GM19025 (cell line): ENCODE results near the gene MEN1.
A peak's percentile ranks its signal among the peaks of the same experiment; 100 is the strongest.
"Not testable (repeated sequence)": the region's sequence is repeated elsewhere in the genome, so short reads cannot be mapped to it uniquely, and the experiment has no call there.

Experiments used
- ATAC-seq: cut with Tn5 transposase; IDR thresholded peaks from one replicate; pipeline ENCODE4 v1.9.1; 2021; ENCODE audit warnings: mild to moderate bottlenecking, low read depth, moderate library complexity; ENCODE audit not compliant: unreplicated experiment

The MEN1 gene

GRCh38 chr11:64846998-64847666 is 36.8 kb upstream of the MEN1 start:
- no peak for ATAC-seq

- not testable (repeated sequence) for ATAC-seq
Observed at GRCh38 chr11:64845776-64846129, 35.4 kb upstream of the MEN1 start.

GRCh38 chr11:64845129-64845775 is 34.9 kb upstream of the MEN1 start:
- no peak for ATAC-seq

GRCh38 chr11:64844330-64845128 is 34.2 kb upstream of the MEN1 start, which contains the start of gene CDC42BPG:
Gene CDC42BPG, minus strand, starts transcription at chr11:64844653. Its CDS starts 84 bp downstream, at chr11:64844569.
- peak; percentile 42 for ATAC-seq

- ATAC-seq, result no peak
Observed at GRCh38 chr11:64843686-64844329, 33.5 kb upstream of the MEN1 start.

- no peak for ATAC-seq
Observed at GRCh38 chr11:64842851-64843685, 32.7 kb upstream of the MEN1 start.

- no peak for ATAC-seq
Observed at GRCh38 chr11:64842366-64842759, 32.0 kb upstream of the MEN1 start.

GRCh38 chr11:64841592-64842365 is 31.4 kb upstream of the MEN1 start:
- ATAC-seq, result no peak

- no peak for ATAC-seq
Observed at GRCh38 chr11:64839887-64840782, 29.8 kb upstream of the MEN1 start.

- no peak for ATAC-seq
Observed at GRCh38 chr11:64839335-64839734, 29.0 kb upstream of the MEN1 start.

GRCh38 chr11:64838600-64839334 is 28.4 kb upstream of the MEN1 start:
- no peak for ATAC-seq

GRCh38 chr11:64837887-64838351 is 27.6 kb upstream of the MEN1 start:
- ATAC-seq, result no peak

- ATAC-seq, result no peak
Observed at GRCh38 chr11:64836448-64837072, 26.2 kb upstream of the MEN1 start.

GRCh38 chr11:64835616-64836447 is 25.5 kb upstream of the MEN1 start:
- no peak for ATAC-seq

GRCh38 chr11:64834723-64835615 is 24.6 kb upstream of the MEN1 start:
- ATAC-seq, result no peak
